ENCODE results near the gene ASB18. TPM values are rescaled to one million over a fixed set of nuclear protein-coding genes. Genes with fewer than 3 reads are reported as not detected.

The ASB18 gene
- total and polyA plus RNA-seq, 8 donors, result not detected

GRCh38 chr2:236194786-236195185 lies 69.4 kb downstream of the ASB18 start:
- TF ChIP-seq CTCF (IDR thresholded peaks at IDR 0.05) (no peak), POLR2AphosphoS5 (IDR thresholded peaks at IDR 0.05) (no peak), POLR2A (IDR thresholded peaks at IDR 0.05) (no peak), EP300 (IDR thresholded peaks at IDR 0.05) (no peak)
- peaks cover 0 to 4% (median 0%) of the 10 kb centered on the region in 3 donors for H3K27me3 ChIP-seq
- H3K27ac ChIP-seq, result no peak overlapping the region
- DNase-seq, result no peak
- intact Hi-C loops (cut with DNase I; ENCODE audit: low total_unique reads), result no loop called here
- no peaks in the 10 kb centered on the region for H3K36me3 ChIP-seq
- 82 to 97% (median 90%) methylated on average over 12 of the region's 12 CpGs for WGBS, 5 donors
- peaks cover 0 to 7% (median 0%) of the 10 kb centered on the region in 4 donors for H3K9me3 ChIP-seq
- no peaks in the 10 kb centered on the region for H3K4me1 ChIP-seq
- H3K4me3 ChIP-seq, result no peak overlapping the region

- 72 to 90% (median 78%) methylated on average over 10 of the region's 10 CpGs for WGBS, 5 donors
- TF ChIP-seq POLR2AphosphoS5 (IDR thresholded peaks at IDR 0.05) (no peak), EP300 (IDR thresholded peaks at IDR 0.05) (no peak), CTCF (IDR thresholded peaks at IDR 0.05) (no peak), POLR2A (IDR thresholded peaks at IDR 0.05) (no peak)
- Histone ChIP-seq H3K27ac (no peak overlapping the region), H3K36me3 (no peaks in the 10 kb centered on the region), H3K27me3 (peaks cover 0 to 4% (median 0%) of the 10 kb centered on the region in 3 donors), H3K4me3 (no peak overlapping the region), H3K4me1 (no peaks in the 10 kb centered on the region), H3K9me3 (no peaks in the 10 kb centered on the region)
- intact Hi-C loops (cut with DNase I; ENCODE audit: low total_unique reads), result no loop called here
- no peak for DNase-seq
Observed at GRCh38 chr2:236193026-236193425, 71.2 kb downstream of the ASB18 start.

GRCh38 chr2:236190674-236191073 lies 73.5 kb downstream of the ASB18 start:
- no peaks in the 10 kb centered on the region for H3K9me3 ChIP-seq
- intact Hi-C loops (cut with DNase I; ENCODE audit: low total_unique reads), result no loop called here
- 78 to 94% (median 86%) methylated on average over 2 of the region's 2 CpGs for WGBS, 5 donors
- no peak overlapping the region for H3K4me3 ChIP-seq
- TF ChIP-seq POLR2AphosphoS5 (IDR thresholded peaks at IDR 0.05) (no peak), POLR2A (IDR thresholded peaks at IDR 0.05) (no peak)
- peaks cover 0 to 4% (median 0%) of the 10 kb centered on the region in 3 donors for H3K27me3 ChIP-seq
- no peaks in the 10 kb centered on the region for H3K4me1 ChIP-seq
- H3K27ac ChIP-seq, result no peak overlapping the region
- no peaks in the 10 kb centered on the region for H3K36me3 ChIP-seq
- no peak for DNase-seq

- H3K27me3 ChIP-seq, result peaks cover 8 to 57% (median 24%) of the 10 kb centered on the region in 3 donors
Observed at GRCh38 chr2:236184701-236185100, 79.5 kb downstream of the ASB18 start.

More at GRCh38 chr2:236184701-236185100, 79.5 kb downstream of the ASB18 start:
- no peak for TF ChIP-seq EP300 (IDR thresholded peaks at IDR 0.05)
- TF ChIP-seq CTCF (IDR thresholded peaks at IDR 0.05), result no peak
- TF ChIP-seq POLR2A (IDR thresholded peaks at IDR 0.05), result no peak
- no peak for TF ChIP-seq POLR2AphosphoS5 (IDR thresholded peaks at IDR 0.05)
- H3K9me3 ChIP-seq, result peaks cover 0 to 11% (median 3%) of the 10 kb centered on the region in 4 donors
- peaks cover 0 to 1% (median 1%) of the 10 kb centered on the region in 4 donors for H3K4me1 ChIP-seq
- intact Hi-C loops (cut with DNase I; ENCODE audit: low total_unique reads), result no loop called here
- H3K4me3 ChIP-seq, result no peak overlapping the region
- H3K27ac ChIP-seq, result no peak overlapping the region
- 78 to 100% (median 93%) methylated on average over 4 of the region's 4 CpGs for WGBS, 5 donors
- no peak for DNase-seq
- no peaks in the 10 kb centered on the region for H3K36me3 ChIP-seq

Data from stomach (tissue), 9 donors.